HG02642 (cell line): ENCODE results near the gene ARHGEF4.
A peak's percentile ranks its signal among the peaks of the same experiment; 100 is the strongest.
"Not testable (repeated sequence)": the region's sequence is repeated elsewhere in the genome, so short reads cannot be mapped to it uniquely, and the experiment has no call there.

Experiments used
- ATAC-seq: cut with Tn5 transposase; IDR thresholded peaks from one replicate; pipeline ENCODE4 v1.9.1; 2021; ENCODE audit warnings: mild to moderate bottlenecking; ENCODE audit not compliant: unreplicated experiment, poor library complexity

The ARHGEF4 gene

GRCh38 chr2:130963849-130964793 is 127.4 kb downstream of the ARHGEF4 start:
- no peak for ATAC-seq

GRCh38 chr2:130964931-130965330 is 128.2 kb downstream of the ARHGEF4 start:
- no peak for ATAC-seq

GRCh38 chr2:130966149-130966774 is 129.5 kb downstream of the ARHGEF4 start:
- no peak for ATAC-seq

GRCh38 chr2:130966775-130967490 is 130.2 kb downstream of the ARHGEF4 start:
- no peak for ATAC-seq

GRCh38 chr2:130972410-130972809 is 135.7 kb downstream of the ARHGEF4 start:
- peak; percentile 72 for ATAC-seq

- ATAC-seq, result no peak
These were observed 139.0 kb downstream of the ARHGEF4 start for GRCh38 chr2:130975729-130976128.

GRCh38 chr2:130976591-130977237 is 140.0 kb downstream of the ARHGEF4 start:
- ATAC-seq, result no peak

- no peak for ATAC-seq
These were observed 140.8 kb downstream of the ARHGEF4 start for GRCh38 chr2:130977461-130978050.

GRCh38 chr2:130981667-130982066 is 145.0 kb downstream of the ARHGEF4 start:
- no peak for ATAC-seq

GRCh38 chr2:130985206-130985780 is 148.6 kb downstream of the ARHGEF4 start:
- ATAC-seq, result no peak

- ATAC-seq, result no peak
These were observed 149.3 kb downstream of the ARHGEF4 start for GRCh38 chr2:130985831-130986649.

GRCh38 chr2:130986890-130987493 is 150.3 kb downstream of the ARHGEF4 start:
- ATAC-seq, result no peak

GRCh38 chr2:130987519-130988425 is 151.1 kb downstream of the ARHGEF4 start:
- ATAC-seq, result no peak

- not testable (repeated sequence) for ATAC-seq
These were observed 154.7 kb downstream of the ARHGEF4 start for GRCh38 chr2:130991446-130991845.

GRCh38 chr2:130992003-130992402 is 155.3 kb downstream of the ARHGEF4 start:
- ATAC-seq, result not testable (repeated sequence)

GRCh38 chr2:130996691-130997090 is 160.0 kb downstream of the ARHGEF4 start:
- ATAC-seq, result no peak

GRCh38 chr2:130997198-130997597 is 160.5 kb downstream of the ARHGEF4 start:
- ATAC-seq, result no peak
